ENCODE results near the gene DTNB. TPM values are rescaled to one million over a fixed set of nuclear protein-coding genes. Genes with fewer than 3 reads are reported as not detected.
"Not testable (repeated sequence)": the region's sequence is repeated elsewhere in the genome, so short reads cannot be mapped to it uniquely, and the experiment has no call there.

The DTNB gene
- total RNA-seq, 2 donors from 2014 or later = 4.3 to 4.4 TPM

GRCh38 chr2:25418944-25419677 is 254.3 kb downstream of the DTNB start:
- H3K36me3 ChIP-seq = no peaks in the 10 kb centered on the region
- H3K4me1 ChIP-seq = no peaks in the 10 kb centered on the region
- H3K9me3 ChIP-seq = no peaks in the 10 kb centered on the region
- H3K27me3 ChIP-seq = no peaks in the 10 kb centered on the region
- DNase-seq (ENCODE audit: low spot score) = no peak
- TF ChIP-seq CTCF (IDR thresholded peaks at IDR 0.05) = no peak
- no peak overlapping the region for H3K4me3 ChIP-seq
- no peak overlapping the region for H3K27ac ChIP-seq

GRCh38 chr2:25417715-25418369 is 255.5 kb downstream of the DTNB start:
- Histone ChIP-seq H3K27ac (no peak overlapping the region), H3K4me3 (no peak overlapping the region), H3K9me3 (no peaks in the 10 kb centered on the region), H3K36me3 (no peaks in the 10 kb centered on the region), H3K4me1 (no peaks in the 10 kb centered on the region), H3K27me3 (no peaks in the 10 kb centered on the region)
- DNase-seq (ENCODE audit: low spot score) = no peak
- no peak for TF ChIP-seq CTCF (IDR thresholded peaks at IDR 0.05)

GRCh38 chr2:25416674-25417073 is 256.7 kb downstream of the DTNB start:
- Histone ChIP-seq H3K4me1 (no peaks in the 10 kb centered on the region), H3K36me3 (no peaks in the 10 kb centered on the region), H3K27ac (no peak overlapping the region), H3K9me3 (no peaks in the 10 kb centered on the region), H3K27me3 (no peaks in the 10 kb centered on the region), H3K4me3 (no peak overlapping the region)
- TF ChIP-seq CTCF (IDR thresholded peaks at IDR 0.05) = no peak
- DNase-seq (ENCODE audit: low spot score) = no peak

GRCh38 chr2:25414781-25415180 is 258.6 kb downstream of the DTNB start:
- no peaks in the 10 kb centered on the region for H3K4me1 ChIP-seq
- H3K27me3 ChIP-seq = no peaks in the 10 kb centered on the region
- H3K9me3 ChIP-seq = no peaks in the 10 kb centered on the region
- no peak for TF ChIP-seq CTCF (IDR thresholded peaks at IDR 0.05)
- DNase-seq (ENCODE audit: low spot score) = no peak
- H3K36me3 ChIP-seq = no peaks in the 10 kb centered on the region
- H3K27ac ChIP-seq = no peak overlapping the region
- no peak overlapping the region for H3K4me3 ChIP-seq

- not testable (repeated sequence) for H3K27me3 ChIP-seq; H3K4me3 ChIP-seq; DNase-seq (ENCODE audit: low spot score); H3K9me3 ChIP-seq; H3K27ac ChIP-seq; H3K4me1 ChIP-seq; H3K36me3 ChIP-seq
These were observed 260.0 kb downstream of the DTNB start for GRCh38 chr2:25413409-25413808.

DNA sequence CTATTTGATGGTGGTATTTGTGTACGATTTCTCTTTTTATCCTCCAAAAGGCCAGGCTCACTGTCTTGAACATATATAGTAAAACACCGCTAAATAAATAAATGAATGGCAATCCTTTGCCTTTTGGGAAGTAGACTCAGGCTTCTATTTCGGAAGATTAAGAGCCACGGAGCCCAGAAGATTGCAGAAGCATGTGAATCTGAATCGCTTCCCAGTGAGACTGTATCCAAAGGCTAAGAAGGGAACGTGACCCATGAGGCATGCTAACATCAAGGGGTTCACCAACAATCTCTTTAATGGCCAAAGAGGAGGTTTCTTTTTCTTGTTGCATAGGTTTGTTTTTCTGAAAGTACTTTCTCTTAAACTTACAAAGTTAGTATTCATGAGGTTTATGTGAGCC is 261.6 kb downstream of the DTNB start:
- no peak overlapping the region for H3K4me3 ChIP-seq
- no peak for DNase-seq (ENCODE audit: low spot score)
- no peaks in the 10 kb centered on the region for H3K4me1 ChIP-seq
- H3K9me3 ChIP-seq = no peaks in the 10 kb centered on the region
- H3K27ac ChIP-seq = no peak overlapping the region
- TF ChIP-seq CTCF (IDR thresholded peaks at IDR 0.05) = no peak
- no peaks in the 10 kb centered on the region for H3K27me3 ChIP-seq
- no peaks in the 10 kb centered on the region for H3K36me3 ChIP-seq

Measured in right atrium auricular region (tissue), 2 donors.